HG02852 (cell line): Measurements from ENCODE around the gene SAFB.
"Not testable (repeated sequence)": the region's sequence is repeated elsewhere in the genome, so short reads cannot be mapped to it uniquely, and the experiment has no call there.

Source experiments
- ATAC-seq: cut with Tn5 transposase; IDR thresholded peaks from one replicate; pipeline ENCODE4 v1.9.1; 2021; ENCODE audit warnings: mild to moderate bottlenecking, moderate library complexity; ENCODE audit not compliant: unreplicated experiment

Gene SAFB

GRCh38 chr19:5594521-5594950, 28.3 kb upstream of the SAFB start:
- no peak for ATAC-seq

DNA sequence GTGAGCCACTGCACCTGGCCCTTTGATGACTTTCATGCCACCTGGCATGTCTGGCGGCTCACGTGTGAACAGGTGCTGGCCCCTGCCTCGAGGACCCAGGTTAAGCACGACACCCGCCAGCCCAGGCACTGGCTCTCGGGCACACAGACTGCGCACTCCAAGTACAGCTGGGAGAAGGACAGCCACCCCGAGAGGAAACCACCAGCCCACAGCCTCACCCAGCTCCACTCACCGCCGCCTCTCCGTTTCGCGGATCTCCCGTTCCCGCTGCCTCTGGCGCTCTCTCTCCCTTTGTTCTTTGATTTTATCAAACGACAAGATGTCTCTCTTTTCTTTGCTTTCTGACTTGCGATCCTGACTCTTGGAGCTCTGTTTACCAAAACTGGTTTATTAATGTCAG, 27.8 kb upstream of the SAFB start:
- ATAC-seq: no peak

GRCh38 chr19:5595745-5596144, 27.1 kb upstream of the SAFB start:
- ATAC-seq: no peak

GRCh38 chr19:5600797-5601196, 22.1 kb upstream of the SAFB start:
- no peak for ATAC-seq

- no peak for ATAC-seq
These were observed 19.3 kb upstream of the SAFB start for GRCh38 chr19:5603626-5604025.

GRCh38 chr19:5605362-5605761, 17.5 kb upstream of the SAFB start:
- ATAC-seq: no peak

DNA sequence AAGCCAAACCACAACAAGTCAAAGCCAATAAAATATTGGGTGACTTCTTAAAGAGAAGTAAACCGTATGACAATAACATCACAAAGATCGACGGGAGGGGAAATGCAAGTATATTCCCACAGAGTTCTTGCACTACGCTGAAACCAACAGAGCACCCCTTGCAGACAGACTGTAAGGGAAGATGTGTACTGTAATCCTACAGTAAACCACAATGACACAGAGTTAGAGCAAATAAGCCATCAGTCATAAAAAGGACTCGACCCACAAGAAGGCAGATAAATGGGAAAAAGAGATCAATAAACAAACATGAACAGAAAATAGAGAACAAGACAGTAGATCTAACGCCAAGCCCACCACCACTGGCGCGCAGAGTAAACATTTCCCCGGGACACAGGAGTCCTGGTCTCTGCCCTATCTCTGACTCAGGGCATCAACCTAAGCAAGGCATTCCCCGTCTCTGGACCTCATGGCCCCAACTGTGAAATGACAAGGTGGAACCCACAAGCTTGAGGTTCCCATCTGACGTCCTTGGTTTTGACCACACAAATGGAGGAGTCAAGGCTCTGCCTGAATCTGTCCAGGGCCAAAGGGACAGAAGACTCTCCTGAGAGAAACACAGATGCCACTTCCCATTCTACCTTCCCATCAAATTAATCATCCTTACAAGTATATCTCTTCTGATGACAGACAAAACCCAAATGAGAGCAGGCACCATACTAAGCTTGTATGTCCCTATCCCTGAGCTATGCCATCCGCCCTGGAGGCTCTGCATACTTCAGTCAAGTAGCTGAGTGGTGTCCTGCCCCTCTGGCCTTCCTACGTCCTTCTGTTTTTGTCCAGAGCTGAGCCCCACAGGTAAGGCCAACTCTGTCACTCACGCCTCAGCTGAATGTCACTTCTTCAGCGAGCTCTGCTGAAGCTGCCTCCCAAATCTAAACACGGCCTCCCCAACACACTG, 15.3 kb upstream of the SAFB start:
- ATAC-seq: no peak

DNA sequence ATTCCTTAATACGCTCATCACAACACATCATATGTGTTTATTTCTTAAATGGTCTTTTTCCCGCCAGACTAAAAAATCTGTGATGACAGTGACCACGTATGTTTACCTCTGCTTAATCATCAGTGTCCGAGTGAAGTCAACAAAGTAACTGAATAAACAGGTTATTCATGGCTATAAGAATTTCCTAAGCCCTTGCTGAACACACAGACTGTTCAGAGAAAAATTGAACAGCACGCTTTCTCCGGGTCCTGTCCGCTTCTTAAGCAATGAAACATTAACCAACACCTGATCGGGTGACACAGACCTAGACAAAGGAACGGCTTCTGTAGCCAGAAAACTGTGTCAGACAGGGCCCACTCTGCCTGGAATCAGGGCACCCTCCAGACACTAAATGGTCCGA, 14.6 kb upstream of the SAFB start:
- no peak for ATAC-seq

GRCh38 chr19:5608766-5609165, 14.1 kb upstream of the SAFB start:
- ATAC-seq: not testable (repeated sequence)

DNA sequence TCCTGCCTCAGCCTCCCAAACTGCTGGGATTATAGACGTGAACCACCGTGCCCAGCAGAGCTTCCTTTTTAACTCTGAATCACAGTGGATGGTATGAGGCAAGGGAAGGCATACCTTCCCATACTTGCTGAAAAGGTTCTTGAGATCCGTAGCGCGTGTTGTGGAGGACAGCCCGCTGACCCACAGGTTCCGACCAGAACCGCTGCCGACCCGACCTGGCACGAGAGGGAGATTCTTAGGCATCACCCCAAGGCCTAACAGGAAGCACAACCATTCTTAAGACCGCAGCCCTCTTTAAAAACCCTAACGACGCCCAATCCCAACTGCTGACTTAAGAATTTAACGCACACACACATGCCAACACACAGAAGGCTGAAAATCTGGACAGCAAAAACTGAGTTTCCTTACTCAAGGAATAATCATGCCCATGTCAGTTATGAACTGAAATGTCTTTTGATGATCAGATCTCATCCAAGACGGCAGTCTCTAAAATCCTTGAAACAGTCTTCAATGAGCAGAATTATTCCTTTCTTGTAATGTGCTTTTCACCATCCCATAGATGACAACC, 12.9 kb upstream of the SAFB start:
- no peak for ATAC-seq

DNA sequence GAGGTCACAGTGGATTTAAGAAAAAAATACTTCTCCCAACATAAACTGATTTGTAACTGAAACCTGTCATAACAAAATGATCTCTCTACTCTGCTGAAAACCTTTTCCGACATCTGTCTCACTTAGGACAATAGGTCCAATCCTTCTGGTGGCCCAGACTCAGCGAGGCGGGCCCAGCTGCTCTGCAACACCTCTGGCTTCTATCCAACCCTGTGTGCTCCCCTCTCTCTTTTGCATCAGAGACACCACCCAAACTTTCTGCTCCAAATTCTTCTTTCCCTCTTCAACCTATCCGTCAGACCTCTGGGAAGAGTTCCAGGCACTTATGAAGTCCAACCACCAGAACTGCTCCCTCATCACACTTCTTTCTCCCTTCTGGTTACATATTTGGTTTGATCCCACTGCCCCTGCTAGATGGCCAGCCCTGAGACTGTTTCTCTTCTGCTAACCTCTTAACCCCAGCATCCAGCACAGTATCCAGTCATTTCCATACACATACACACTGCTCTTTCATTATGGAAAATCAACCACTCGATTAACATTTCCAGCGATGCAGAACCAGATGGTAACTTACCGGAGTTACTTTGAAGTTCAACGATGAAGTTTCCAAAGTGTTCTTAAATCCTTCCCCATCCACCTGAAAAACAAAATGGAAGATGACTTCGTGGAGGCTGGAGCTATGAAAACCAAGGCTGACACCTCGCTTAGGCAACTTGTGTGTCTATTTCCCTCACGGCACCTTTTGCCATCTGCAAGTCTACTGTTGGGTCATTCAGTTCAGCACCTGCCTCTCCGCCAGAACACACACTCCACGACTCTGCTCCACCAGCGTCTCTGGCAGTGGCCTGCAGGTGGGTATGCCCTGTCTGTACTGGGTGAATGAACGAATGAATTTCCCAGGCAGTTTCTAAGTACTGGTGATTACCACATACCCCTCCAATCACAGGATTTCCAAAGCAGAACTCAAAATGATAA, 9.7 kb upstream of the SAFB start:
- ATAC-seq: no peak

DNA sequence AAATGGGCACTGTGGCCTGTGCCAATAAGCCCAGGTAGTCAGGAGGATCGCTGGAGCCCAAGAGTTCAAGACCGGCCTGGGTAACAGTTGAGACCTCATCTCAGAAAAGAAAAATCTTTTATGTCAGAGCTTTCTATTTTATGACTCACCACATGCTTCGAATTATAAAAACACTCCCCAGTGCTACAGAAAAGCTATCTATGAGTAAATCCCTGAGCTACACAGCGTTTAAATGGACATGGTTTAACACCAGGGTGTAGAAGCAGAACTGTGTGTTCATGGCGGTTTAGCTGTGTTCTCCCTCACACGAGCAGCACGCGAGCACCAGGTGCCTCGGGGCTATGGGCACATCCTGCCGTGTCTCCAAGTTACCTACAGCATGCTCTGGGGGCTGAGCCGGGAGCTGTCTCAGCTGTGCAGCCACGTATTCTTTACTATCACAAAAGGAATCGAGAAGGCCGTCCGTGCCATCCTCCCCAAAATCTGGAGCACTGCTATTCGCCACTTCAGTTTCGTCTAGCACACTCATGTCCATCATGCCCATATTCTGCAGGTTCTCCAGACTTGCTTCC, 7.0 kb upstream of the SAFB start:
- ATAC-seq: no peak

DNA sequence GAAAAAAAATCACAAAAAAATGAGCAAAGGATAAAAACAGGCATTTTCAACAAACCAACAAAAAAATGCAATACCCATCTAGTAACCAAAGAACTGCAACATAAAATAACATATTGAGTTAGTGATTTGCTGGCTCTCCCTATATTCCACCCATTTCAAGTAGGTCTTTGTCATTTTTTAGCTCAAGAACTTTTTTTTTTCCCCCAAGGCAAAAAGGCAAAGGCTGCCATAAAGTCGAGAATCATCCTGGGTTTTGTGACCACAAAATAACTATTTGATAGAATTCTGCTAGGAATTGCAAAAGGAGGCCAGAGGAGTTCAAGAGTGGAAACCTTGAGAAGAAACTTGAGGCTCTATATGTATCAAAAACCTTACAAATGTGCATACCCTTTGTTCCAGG, 5.8 kb upstream of the SAFB start:
- no peak for ATAC-seq

GRCh38 chr19:5618591-5618990, 4.3 kb upstream of the SAFB start:
- no peak for ATAC-seq

DNA sequence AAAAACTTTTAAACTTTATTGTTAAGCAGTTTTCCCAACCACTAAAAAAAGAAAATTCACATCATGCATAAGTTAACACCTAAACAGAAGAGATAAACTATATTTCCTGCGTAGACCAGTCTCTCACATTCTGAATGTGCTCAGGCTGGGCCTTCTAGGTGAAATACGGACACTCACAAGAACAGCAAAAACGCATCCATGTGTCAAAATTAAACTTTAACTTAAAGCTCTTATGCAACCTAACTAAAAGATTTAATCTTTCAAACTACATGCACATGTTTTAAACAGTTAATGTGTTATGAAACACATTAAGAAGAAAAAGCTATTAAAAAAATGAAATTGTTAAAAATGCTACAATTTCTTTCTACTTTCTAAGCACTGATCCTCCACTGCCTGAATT, 2.9 kb upstream of the SAFB start:
- no peak for ATAC-seq

DNA sequence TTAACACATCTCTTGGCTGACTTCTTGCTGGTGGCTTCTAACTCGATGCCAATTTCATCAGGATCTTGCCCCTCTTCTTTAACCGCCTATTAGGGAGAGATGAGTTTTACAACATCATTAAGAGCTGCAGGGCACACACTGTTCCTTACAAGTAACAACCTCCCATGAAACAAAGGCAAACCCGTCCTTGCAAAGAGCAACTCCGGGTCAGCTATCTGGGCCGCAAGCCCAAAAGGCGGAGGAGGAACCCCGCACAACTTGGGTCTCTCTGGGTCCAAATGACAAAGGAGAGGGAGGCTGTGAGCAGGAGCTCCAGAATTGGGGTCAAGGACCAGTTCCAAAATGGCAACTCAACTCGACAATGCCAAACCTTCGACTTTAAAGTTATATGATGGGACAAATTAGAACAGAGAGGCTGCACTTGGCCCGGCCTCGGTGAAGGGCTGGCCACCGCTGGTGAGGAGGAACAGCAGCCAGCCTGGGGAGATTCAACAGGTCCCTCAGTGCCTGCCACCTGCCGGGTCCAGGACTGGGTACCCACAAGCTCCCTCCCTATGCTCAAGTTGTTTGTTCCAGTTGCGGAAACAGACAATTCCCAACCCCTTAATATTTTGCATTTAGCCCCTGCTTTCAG, 1.5 kb upstream of the SAFB start:
- ATAC-seq: no peak

GRCh38 chr19:5621945-5622464, 878 bp upstream of the SAFB start:
- no peak for ATAC-seq

GRCh38 chr19:5623397-5624017, 624 bp downstream of the SAFB start:
- no peak for ATAC-seq

DNA sequence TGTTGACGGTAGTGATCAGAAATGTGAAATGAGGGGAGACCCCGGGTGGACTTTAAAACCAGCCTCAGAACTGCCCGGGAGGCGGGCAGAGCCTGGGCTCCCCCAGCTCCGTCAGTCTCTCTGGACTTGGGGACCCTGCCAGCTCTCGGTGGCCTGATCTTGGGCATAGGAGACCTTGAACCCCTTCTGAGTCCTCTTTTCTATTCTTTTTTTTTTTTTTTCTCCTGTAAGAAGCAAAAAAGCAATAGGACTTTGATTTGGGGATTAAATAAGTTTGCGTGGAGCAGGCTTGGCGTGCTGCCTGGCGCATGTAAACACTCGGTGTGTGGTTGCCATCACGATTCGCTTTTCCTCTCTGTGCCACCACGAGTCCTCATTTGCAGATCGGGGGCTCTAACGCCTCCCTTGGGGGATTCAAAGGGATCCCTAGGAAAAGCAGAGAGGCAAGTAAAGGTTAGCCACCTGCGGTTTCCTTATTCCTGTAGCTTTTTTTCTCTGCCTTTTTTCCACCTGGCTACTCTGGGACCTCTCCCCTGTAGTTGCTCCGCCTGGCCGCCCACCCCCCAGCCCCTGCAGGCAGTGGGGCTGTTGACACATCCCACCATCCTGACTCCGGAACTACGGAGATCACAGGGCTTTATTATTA, 1.3 kb downstream of the SAFB start:
- no peak for ATAC-seq
